H1 (cell line): Measurements from ENCODE around the gene LRRC32. TPM values are rescaled to one million over a fixed set of nuclear protein-coding genes. Genes with fewer than 3 reads are reported as not detected.
A peak's percentile ranks its signal among the peaks of the same experiment; 100 is the strongest.

Source experiments
- CTCF ChIA-PET: fragments of 300-600 bp; sonication (Branson Sonifier 250); formaldehyde crosslinking; loops from one replicate; lab custom pipeline; 2021; ENCODE audit not compliant: partially characterized antibody; lab: Charles Lee
- POLR2A ChIA-PET: fragments of 300-600 bp; sonication (Branson Sonifier 250); formaldehyde crosslinking; loops from one replicate; lab custom pipeline; 2021; ENCODE audit warnings: inconsistent platforms; ENCODE audit not compliant: partially characterized antibody; lab: Charles Lee
- DNase-seq, 2 experiments: peaks; one replicate each; pipeline versions ENCODE4 v3.0.0 to v3.0.0-alpha.2; 2010 to 2022; ENCODE audit warnings: low spot score in 2 of 2, low read depth in 1 of 2, mixed read lengths in 1 of 2
- FAIRE-seq: peaks from 2 replicates; lab custom pipeline; 2011; peaks lifted over from hg19 to GRCh38; lab: Jason Lieb, UNC
- H2AFZ ChIP-seq: 2 replicates; pipeline ENCODE4 v1.8.1; 2012; ENCODE audit warnings: low read length, inconsistent platforms
- H2AK5ac ChIP-seq: 2 replicates; pipeline ENCODE4 v1.6.1; 2013; ENCODE audit warnings: low read depth, low read length
- H2BK120ac ChIP-seq: replicated peaks from 2 replicates; pipeline ENCODE3; 2013; ENCODE audit warnings: low read depth, low read length, inconsistent platforms
- H2BK12ac ChIP-seq: 2 replicates; pipeline ENCODE4 v1.6.1; 2013; ENCODE audit warnings: low read depth, low read length
- H2BK15ac ChIP-seq: 2 replicates; pipeline ENCODE4 v1.6.1; 2013; ENCODE audit warnings: low read length
- H2BK20ac ChIP-seq: 2 replicates; pipeline ENCODE4 v1.6.1; 2013; ENCODE audit warnings: low read length
- H2BK5ac ChIP-seq: 2 replicates; pipeline ENCODE4 v1.6.1; 2013; ENCODE audit warnings: low read depth, low read length
- H3K14ac ChIP-seq: 2 replicates; pipeline ENCODE4 v1.6.1; 2013; ENCODE audit warnings: inconsistent platforms; ENCODE audit not compliant: insufficient read length
- H3K18ac ChIP-seq: 2 replicates; pipeline ENCODE4 v1.6.1; 2013; ENCODE audit warnings: low read length; ENCODE audit errors: extremely low read depth
- H3K23ac ChIP-seq: 2 replicates; pipeline ENCODE4 v1.6.1; 2013; ENCODE audit warnings: inconsistent platforms; ENCODE audit not compliant: insufficient read length
- H3K23me2 ChIP-seq: 2 replicates; pipeline ENCODE4 v1.6.1; 2013; ENCODE audit warnings: low read depth, low read length
- H3K27ac ChIP-seq: 2 replicates; pipeline ENCODE4 v1.6.1; 2011; ENCODE audit warnings: low read depth, low read length, inconsistent platforms
- H3K27me3 ChIP-seq, 4 experiments: replicated peaks in 1 of 4; 1 replicate in 1 of 4; 2 replicates in 3 of 4; pipeline versions ENCODE4 v1.6.1 to v1.8.1; 2011 to 2013; ENCODE audit warnings: low read length in 3 of 4, mild to moderate bottlenecking in 3 of 4, inconsistent platforms in 2 of 4, mixed read lengths in 2 of 4, moderate library complexity in 1 of 4; ENCODE audit not compliant: control insufficient read depth in 3 of 4, insufficient read depth in 3 of 4; ENCODE audit errors: extremely low read depth in 1 of 4
- H3K36me3 ChIP-seq, 4 experiments: 2 replicates each; pipeline versions ENCODE4 v1.6.1 to v1.8.1; 2011 to 2013; ENCODE audit warnings: mild to moderate bottlenecking in 4 of 4, low read length in 3 of 4, moderate library complexity in 2 of 4, control low read depth in 1 of 4, inconsistent platforms in 1 of 4; ENCODE audit not compliant: insufficient read depth in 4 of 4, control insufficient read depth in 2 of 4
- H3K4ac ChIP-seq: replicated peaks from 2 replicates; pipeline ENCODE3; 2013; ENCODE audit warnings: low read length, low read depth, mixed read lengths, inconsistent platforms; ENCODE audit not compliant: insufficient read length
- H3K4me1 ChIP-seq, 4 experiments: replicated peaks in 1 of 4; 1 replicate in 1 of 4; 2 replicates in 3 of 4; pipeline versions ENCODE4 v1.6.1 to v1.8.1; 2011 to 2013; ENCODE audit warnings: low read length in 3 of 4, inconsistent platforms in 2 of 4, mixed read lengths in 1 of 4; ENCODE audit not compliant: insufficient read depth in 4 of 4, control insufficient read depth in 3 of 4
- H3K4me2 ChIP-seq, 2 experiments: 2 replicates each; pipeline versions ENCODE4 v1.6.1 to v1.8.1; 2011 to 2013; ENCODE audit warnings: low read depth in 2 of 2, low read length in 2 of 2, control low read depth in 1 of 2, inconsistent platforms in 1 of 2, mild to moderate bottlenecking in 1 of 2; ENCODE audit not compliant: insufficient read depth in 1 of 2
- H3K4me3 ChIP-seq, 4 experiments: fragments of 200-600, 300-600 bp in 1 of 4; sonication (generic), shearing (Covaris generic), sonication (Bioruptor Twin) in 1 of 4; 2 replicates each; pipeline versions ENCODE4 v1.5.1 to v1.8.1; 2011 to 2016; ENCODE audit warnings: low read length in 4 of 4, low read depth in 3 of 4, control low read depth in 2 of 4, inconsistent platforms in 2 of 4, mild to moderate bottlenecking in 2 of 4, mixed read lengths in 1 of 4, moderate library complexity in 1 of 4; ENCODE audit not compliant: insufficient read depth in 2 of 4; ENCODE audit errors: extremely low read depth in 1 of 4
- H3K56ac ChIP-seq: replicated peaks from 2 replicates; pipeline ENCODE3; 2013; ENCODE audit warnings: low read depth, mild to moderate bottlenecking, mixed read lengths, low read length, inconsistent platforms; ENCODE audit not compliant: insufficient read length
- H3K79me1 ChIP-seq: 2 replicates; pipeline ENCODE4 v1.6.1; 2013; ENCODE audit warnings: low read depth, low read length, control low read depth
- H3K79me2 ChIP-seq, 2 experiments: 2 replicates each; pipeline versions ENCODE4 v1.6.1 to v1.8.1; 2012 to 2013; ENCODE audit warnings: low read length in 2 of 2, mild to moderate bottlenecking in 2 of 2, inconsistent platforms in 1 of 2; ENCODE audit not compliant: insufficient read depth in 2 of 2, control insufficient read depth in 1 of 2
- H3K9ac ChIP-seq, 4 experiments: replicated peaks in 1 of 4; 1 replicate in 1 of 4; 2 replicates in 3 of 4; pipeline versions ENCODE4 v1.6.1 to v1.8.1; 2011 to 2013; ENCODE audit warnings: low read depth in 3 of 4, low read length in 3 of 4, control low read depth in 2 of 4, mild to moderate bottlenecking in 2 of 4, moderate library complexity in 2 of 4, inconsistent platforms in 1 of 4; ENCODE audit errors: extremely low read depth in 1 of 4
- H3K9me3 ChIP-seq, 2 experiments: 2 replicates each; pipeline versions ENCODE4 v1.6.1 to v1.8.1; 2012 to 2013; ENCODE audit warnings: mild to moderate bottlenecking in 2 of 2, moderate library complexity in 2 of 2, control low read depth in 1 of 2, inconsistent platforms in 1 of 2, low read depth in 1 of 2, low read length in 1 of 2, mixed read lengths in 1 of 2; ENCODE audit not compliant: insufficient read depth in 2 of 2
- H4K20me1 ChIP-seq, 2 experiments: replicated peaks in 1 of 2; 2 replicates each; pipeline versions ENCODE3 to v1.8.1; 2011 to 2013; ENCODE audit warnings: inconsistent platforms in 2 of 2, low read length in 2 of 2, mild to moderate bottlenecking in 1 of 2; ENCODE audit not compliant: insufficient read depth in 2 of 2, control insufficient read depth in 1 of 2
- H4K5ac ChIP-seq: 2 replicates; pipeline ENCODE4 v1.6.1; 2013; ENCODE audit warnings: low read length, low read depth, mixed read lengths, inconsistent platforms; ENCODE audit not compliant: insufficient read length
- H4K8ac ChIP-seq: 2 replicates; pipeline ENCODE4 v1.8.0; 2013; ENCODE audit warnings: mild to moderate bottlenecking, moderate library complexity, low read length, inconsistent platforms; ENCODE audit not compliant: insufficient read depth; ENCODE audit errors: extremely low read depth
- H4K91ac ChIP-seq: replicated peaks from 2 replicates; pipeline ENCODE3; 2013; ENCODE audit warnings: low read length, mixed read lengths, inconsistent platforms; ENCODE audit not compliant: insufficient read length
- BACH1 ChIP-seq: IDR thresholded peaks from 2 replicates; pipeline ENCODE4 v1.6.1; 2012; ENCODE audit warnings: low read length, improper control_type of control experiment
- CHD1 ChIP-seq: IDR thresholded peaks from 2 replicates; pipeline ENCODE4 v1.6.1; 2012; ENCODE audit warnings: low read depth, low read length, improper control_type of control experiment
- HDAC6 ChIP-seq: IDR thresholded peaks from one replicate; pipeline ENCODE4 v1.7.1; 2012; ENCODE audit warnings: low read depth, mild to moderate bottlenecking, inconsistent platforms, low read length, moderate library complexity
- KDM1A ChIP-seq: fragments of 200-600, 300-600 bp; sonication (generic); IDR thresholded peaks from 2 replicates; pipeline ENCODE4 v1.7.1; 2016; ENCODE audit warnings: mild to moderate bottlenecking, low read length, borderline replicate concordance
- RXRA ChIP-seq: IDR thresholded peaks from 2 replicates; pipeline ENCODE4 v1.6.1; 2011; ENCODE audit warnings: low read depth, mild to moderate bottlenecking, low read length, moderate library complexity; ENCODE audit not compliant: insufficient read depth
- SP1 ChIP-seq: IDR thresholded peaks from 2 replicates; pipeline ENCODE4 v1.6.1; 2011; ENCODE audit warnings: low read depth, low read length
- SP4 ChIP-seq: IDR thresholded peaks from 2 replicates; pipeline ENCODE4 v1.6.1; 2012; ENCODE audit warnings: low read length, inconsistent platforms
- WGBS, 2 experiments: shearing (Covaris generic) in 1 of 2; methylation state at CpG; one replicate each; pipeline versions ENCODE4 v1.1.6 to v1.1.7; 2013 to 2015; ENCODE audit warnings: low lambda C conversion rate in 2 of 2, mixed read lengths in 2 of 2, inconsistent platforms in 1 of 2, low coverage in 1 of 2, missing lambda C conversion rate in 1 of 2; ENCODE audit not compliant: insufficient replicate concordance in 2 of 2, insufficient coverage in 1 of 2, insufficient read length in 1 of 2; ENCODE audit errors: extremely low coverage in 1 of 2, missing lambda C conversion rate in 1 of 2; 5-methylcytosine and 5-hydroxymethylcytosine counted together
- polyA plus RNA-seq, 7 experiments: library from polyadenylated mRNA; depleted of rRNA in 3 of 7; stranded (reverse) in 5 of 7; unstranded in 2 of 7; fragments of >200 nt in 5 of 7; fragments of 200-250 nt in 2 of 7; gene quantifications; 1 replicate in 5 of 7; 2 replicates in 1 of 7; 4 replicates in 1 of 7; pipeline versions ENCODE4 v1.2.1 to v1.2.3, GENCODE V29; 2011 to 2013; ENCODE audit warnings: missing spikeins in 2 of 7, mixed read lengths in 2 of 7
- total RNA-seq: library from RNA; stranded (reverse); fragmentation: NEBNext Ultra II Directional; extraction: Animal tissue kit (Norgen Biotek cat#: 25700); gene quantifications from 2 replicates; pipeline ENCODE4 v1.2.1, GENCODE V29; 2021
- TF ChIP-seq, protein P1 (sequence below), 3 experiments: IDR thresholded peaks; 1 replicate in 2 of 3; 2 replicates in 1 of 3; pipeline versions ENCODE4 v1.5.1 to v1.6.1; 2011; ENCODE audit warnings: low read length in 3 of 3, mild to moderate bottlenecking in 3 of 3, inconsistent platforms in 2 of 3, low read depth in 1 of 3, moderate library complexity in 1 of 3; ENCODE audit not compliant: insufficient read depth in 1 of 3; ENCODE audit errors: control extremely low read depth in 1 of 3

LRRC32 gene
- total and polyA plus RNA-seq, 2 of the 8 experiments (the other 6 are each of a cell fraction or from before 2014, with no cell fraction given): 0.99 to 1.9 TPM

DNA sequence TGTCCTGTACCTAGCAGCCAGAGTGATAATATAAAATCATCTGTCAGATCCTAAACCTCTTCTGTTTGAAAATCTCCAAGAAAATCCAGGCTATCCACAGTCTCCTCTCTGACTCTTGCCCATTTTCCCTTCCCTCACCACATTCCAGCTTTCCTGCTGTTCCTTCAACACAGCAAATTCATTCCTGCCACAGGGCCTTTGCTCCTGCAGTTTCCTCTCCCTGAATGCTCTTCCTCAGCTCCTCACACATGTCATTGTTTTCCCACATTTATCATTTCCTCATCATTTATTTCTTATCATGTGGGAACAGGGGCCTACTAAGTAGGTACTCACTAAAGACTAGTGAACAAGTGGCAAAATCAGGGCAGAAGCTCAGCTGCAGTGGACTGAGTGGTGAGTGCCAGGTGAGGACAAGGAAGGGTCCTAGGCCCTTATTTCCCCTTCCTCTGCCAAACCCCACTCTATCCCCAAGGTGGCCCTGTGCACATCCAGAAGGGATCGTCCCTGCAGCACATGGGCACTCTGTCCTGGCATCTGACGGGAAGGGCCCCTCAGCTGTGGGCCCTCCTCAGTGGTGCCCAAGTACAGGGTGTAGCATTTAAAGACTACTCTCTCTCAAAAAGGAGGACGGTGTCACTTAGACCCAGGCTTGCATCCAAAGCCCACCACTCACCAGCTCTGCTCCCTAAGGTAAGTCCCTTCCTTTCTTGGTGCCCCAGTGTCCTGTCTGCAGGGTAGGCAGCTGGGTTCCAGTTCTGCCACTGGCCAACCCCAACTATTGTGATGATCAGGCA is 2.0 kb downstream of the LRRC32 start:
- Histone ChIP-seq H2BK15ac (no peak overlapping the region), H3K27ac (no peak overlapping the region), H3K27me3 (peaks cover 0 to 26% (median 17%) of the 10 kb centered on the region in 4 experiments; a peak in 5 of 7 replicates), H2AFZ (no peak overlapping the region), H3K56ac (no peak overlapping the region), H2BK120ac (no peak overlapping the region), H2BK5ac (no peak overlapping the region), H3K23ac (no peak overlapping the region), H3K18ac (no peak overlapping the region), H2AK5ac (no peak overlapping the region), H3K79me2 (no peaks in the 10 kb centered on the region), H3K4me3 (no peak overlapping the region), H3K4me1 (peaks cover 0 to 9% (median 1%) of the 10 kb centered on the region in 4 experiments; a peak in 5 of 7 replicates), H3K36me3 (no peaks in the 10 kb centered on the region), H4K8ac (no peak overlapping the region), H4K20me1 (peaks cover 0 to 2% of the 10 kb centered on the region in 2 experiments), H2BK20ac (no peak overlapping the region), H3K23me2 (peaks cover 5% of the 10 kb centered on the region; the same call in 1 of the 2 replicates), H4K91ac (no peak overlapping the region), H4K5ac (no peak overlapping the region), H3K79me1 (no peaks in the 10 kb centered on the region), H3K4ac (no peak overlapping the region), H3K14ac (no peak overlapping the region), H2BK12ac (no peak overlapping the region), H3K4me2 (no peak overlapping the region), H3K9me3 (no peaks in the 10 kb centered on the region), H3K9ac (no peak overlapping the region)
- DNase-seq (no peak), FAIRE-seq (no peak)
- TF ChIP-seq BACH1 (no peak), RXRA (no peak), HDAC6 (no peak), SP4 (no peak), KDM1A (peak; percentile 80), CHD1 (no peak), SP1 (no peak)
- TF ChIP-seq, protein P1, sequence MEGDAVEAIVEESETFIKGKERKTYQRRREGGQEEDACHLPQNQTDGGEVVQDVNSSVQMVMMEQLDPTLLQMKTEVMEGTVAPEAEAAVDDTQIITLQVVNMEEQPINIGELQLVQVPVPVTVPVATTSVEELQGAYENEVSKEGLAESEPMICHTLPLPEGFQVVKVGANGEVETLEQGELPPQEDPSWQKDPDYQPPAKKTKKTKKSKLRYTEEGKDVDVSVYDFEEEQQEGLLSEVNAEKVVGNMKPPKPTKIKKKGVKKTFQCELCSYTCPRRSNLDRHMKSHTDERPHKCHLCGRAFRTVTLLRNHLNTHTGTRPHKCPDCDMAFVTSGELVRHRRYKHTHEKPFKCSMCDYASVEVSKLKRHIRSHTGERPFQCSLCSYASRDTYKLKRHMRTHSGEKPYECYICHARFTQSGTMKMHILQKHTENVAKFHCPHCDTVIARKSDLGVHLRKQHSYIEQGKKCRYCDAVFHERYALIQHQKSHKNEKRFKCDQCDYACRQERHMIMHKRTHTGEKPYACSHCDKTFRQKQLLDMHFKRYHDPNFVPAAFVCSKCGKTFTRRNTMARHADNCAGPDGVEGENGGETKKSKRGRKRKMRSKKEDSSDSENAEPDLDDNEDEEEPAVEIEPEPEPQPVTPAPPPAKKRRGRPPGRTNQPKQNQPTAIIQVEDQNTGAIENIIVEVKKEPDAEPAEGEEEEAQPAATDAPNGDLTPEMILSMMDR (IDR thresholded peaks at IDR 0.05; ENCODE audit: control extremely low read depth in 1 of 3, insufficient read depth in 1 of 3, low read depth in 1 of 3, low read length in 3 of 3): no peak
- 87% methylated on average over 2 of the region's 3 CpGs; no CpG with 5 or more reads in 1 of the 2 experiments for WGBS, 2 experiments
- ChIA-PET CTCF (interaction anchor here (0.8 to 3.3 kb wide), 5 partner anchors 8 to 70 kb away, joined by 3 to 18 read pairs (median 4); no protein-coding TSS in a partner anchor), POLR2A (interaction anchor here (0.8 kb wide), 1 partner anchor 140 kb away, joined by 3 read pairs; no protein-coding TSS in a partner anchor)
